Smooth muscle cell (in vitro differentiated cells): Measurements from ENCODE around the gene MINAR1. TPM values are rescaled to one million over a fixed set of nuclear protein-coding genes. Genes with fewer than 3 reads are reported as not detected.

Experiments
- DNase-seq: peaks from one replicate; lab custom pipeline; 2025; ENCODE audit not compliant: unreplicated experiment; lab: John Stamatoyannopoulos, UW
- H2AFZ ChIP-seq: fragments of 200-600 bp; sonication (generic); 2 replicates; pipeline ENCODE4 v1.6.0; 2016; ENCODE audit warnings: antibody characterized with exemption, low read depth, mild to moderate bottlenecking
- H3F3A ChIP-seq: fragments of 200-600 bp; sonication (generic); 2 replicates; pipeline ENCODE4 v1.6.0; 2017; ENCODE audit warnings: antibody characterized with exemption, low read depth
- H3K27ac ChIP-seq: fragments of 200-600 bp; sonication (generic); 2 replicates; pipeline ENCODE4 v1.5.1; 2016; ENCODE audit warnings: low read depth, mild to moderate bottlenecking
- H3K27me3 ChIP-seq: fragments of 200-600 bp; sonication (generic); 2 replicates; pipeline ENCODE4 v1.6.1; 2016; ENCODE audit warnings: low read depth, mild to moderate bottlenecking
- H3K36me3 ChIP-seq: fragments of 200-600 bp; sonication (generic); 2 replicates; pipeline ENCODE4 v1.5.1; 2016; ENCODE audit warnings: low read depth
- H3K4me1 ChIP-seq: fragments of 200-600 bp; sonication (generic); 2 replicates; pipeline ENCODE4 v1.5.1; 2016; ENCODE audit warnings: low read depth
- H3K4me2 ChIP-seq: fragments of 200-600 bp; sonication (generic); 2 replicates; pipeline ENCODE4 v1.6.0; 2016; ENCODE audit warnings: mild to moderate bottlenecking
- H3K4me3 ChIP-seq: fragments of 200-600 bp; sonication (generic); 2 replicates; pipeline ENCODE4 v1.5.1; 2016; ENCODE audit warnings: mild to moderate bottlenecking
- H3K79me2 ChIP-seq: fragments of 200-600 bp; sonication (generic); 2 replicates; pipeline ENCODE4 v1.6.0; 2016; ENCODE audit warnings: low read depth, mild to moderate bottlenecking
- H3K9ac ChIP-seq: fragments of 200-600 bp; sonication (generic); 2 replicates; pipeline ENCODE4 v1.6.0; 2016; ENCODE audit warnings: low read depth
- H3K9me3 ChIP-seq: fragments of 200-600 bp; sonication (generic); replicated peaks from 2 replicates; pipeline ENCODE4 v1.5.1; 2016; ENCODE audit warnings: low read depth
- H4K20me1 ChIP-seq: fragments of 200-600 bp; sonication (generic); 2 replicates; pipeline ENCODE4 v1.6.0; 2016; ENCODE audit warnings: low read depth
- CTCF ChIP-seq: fragments of 200-600 bp; sonication (generic); IDR thresholded peaks from 2 replicates; pipeline ENCODE4 v1.5.1; 2017; ENCODE audit warnings: borderline replicate concordance, mild to moderate bottlenecking, antibody characterized with exemption; ENCODE audit not compliant: insufficient read depth, poor library complexity, severe bottlenecking
- WGBS: methylation state at CpG from one replicate; pipeline ENCODE4 v1.1.7; 2016; ENCODE audit warnings: low lambda C conversion rate; 5-methylcytosine and 5-hydroxymethylcytosine counted together
- polyA plus RNA-seq: library from polyadenylated mRNA; unstranded; fragments of >200 nt; fragmentation: Nextera tagmentation; extraction: Ambion mirVana; gene quantifications from 2 replicates; pipeline ENCODE4 v1.2.1, GENCODE V29; 2016
- total RNA-seq: library from RNA; depleted of rRNA; stranded (reverse); fragments of >200 nt; gene quantifications from 2 replicates; pipeline ENCODE4 v1.2.3, GENCODE V29; 2014

The MINAR1 gene
- total and polyA plus RNA-seq, 2 experiments from 2014 or later, result 4.9 to 21.3 TPM

- peaks cover 8% of the 10 kb centered on the region for H3K27me3 ChIP-seq
- no peak overlapping the region for H3K9ac ChIP-seq
- peaks cover 35% of the 10 kb centered on the region for H3K79me2 ChIP-seq
- DNase-seq, result no peak
- H3K27ac ChIP-seq, result no peak overlapping the region
- peaks cover 9% of the 10 kb centered on the region for H3F3A ChIP-seq
- H3K4me2 ChIP-seq, result no peak overlapping the region
- WGBS, result 68% methylated on average over 3 of the region's 3 CpGs
- H2AFZ ChIP-seq, result no peak overlapping the region
- TF ChIP-seq CTCF, result no peak
- H3K9me3 ChIP-seq, result no peaks in the 10 kb centered on the region
- no peak overlapping the region for H3K4me3 ChIP-seq
- H4K20me1 ChIP-seq, result peaks cover 36% of the 10 kb centered on the region
- peaks cover 20% of the 10 kb centered on the region for H3K4me1 ChIP-seq
- H3K36me3 ChIP-seq, result no peaks in the 10 kb centered on the region
Observed at GRCh38 chr15:79434361-79434760, 2.2 kb downstream of the MINAR1 start.

GRCh38 chr15:79436037-79436780 lies 4.1 kb downstream of the MINAR1 start:
- peaks cover 45% of the 10 kb centered on the region for H3K79me2 ChIP-seq
- no peak overlapping the region for H3K4me3 ChIP-seq
- peaks cover 12% of the 10 kb centered on the region for H3K4me1 ChIP-seq
- peaks cover 7% of the 10 kb centered on the region for H3K27me3 ChIP-seq
- H4K20me1 ChIP-seq, result peaks cover 36% of the 10 kb centered on the region
- H3K4me2 ChIP-seq, result no peak overlapping the region
- no peaks in the 10 kb centered on the region for H3K9me3 ChIP-seq
- WGBS, result 54% methylated on average over 8 of the region's 8 CpGs
- H2AFZ ChIP-seq, result no peak overlapping the region
- H3K36me3 ChIP-seq, result no peaks in the 10 kb centered on the region
- no peak overlapping the region for H3K9ac ChIP-seq
- peak overlapping the region; percentile 27 for H3K27ac ChIP-seq
- no peak for TF ChIP-seq CTCF
- H3F3A ChIP-seq, result peaks cover 9% of the 10 kb centered on the region
- DNase-seq, result no peak

GRCh38 chr15:79437275-79438000 lies 5.3 kb downstream of the MINAR1 start:
- Histone ChIP-seq H4K20me1 (peaks cover 36% of the 10 kb centered on the region), H2AFZ (no peak overlapping the region), H3K4me3 (no peak overlapping the region), H3K36me3 (no peaks in the 10 kb centered on the region), H3K4me2 (no peak overlapping the region), H3K9ac (no peak overlapping the region), H3K9me3 (no peaks in the 10 kb centered on the region), H3K4me1 (peaks cover 7% of the 10 kb centered on the region), H3K27me3 (peaks cover 4% of the 10 kb centered on the region), H3K79me2 (peaks cover 55% of the 10 kb centered on the region), H3F3A (peaks cover 9% of the 10 kb centered on the region), H3K27ac (no peak overlapping the region)
- DNase-seq, result no peak
- TF ChIP-seq CTCF, result no peak
- no CpG with 5 or more reads among the region's 2 CpGs for WGBS

- H3K4me2 ChIP-seq, result no peak overlapping the region
- TF ChIP-seq CTCF, result no peak
- H3K27ac ChIP-seq, result no peak overlapping the region
- H3K9ac ChIP-seq, result no peak overlapping the region
- peaks cover 5% of the 10 kb centered on the region for H3K36me3 ChIP-seq
- peaks cover 19% of the 10 kb centered on the region for H4K20me1 ChIP-seq
- no peaks in the 10 kb centered on the region for H3K27me3 ChIP-seq
- H2AFZ ChIP-seq, result no peak overlapping the region
- no peaks in the 10 kb centered on the region for H3K9me3 ChIP-seq
- 97% methylated on average over 4 of the region's 5 CpGs for WGBS
- DNase-seq, result no peak
- peaks cover 56% of the 10 kb centered on the region for H3K79me2 ChIP-seq
- H3K4me1 ChIP-seq, result no peaks in the 10 kb centered on the region
- H3K4me3 ChIP-seq, result no peak overlapping the region
- H3F3A ChIP-seq, result peaks cover 4% of the 10 kb centered on the region
Observed at GRCh38 chr15:79439236-79439635, 7.1 kb downstream of the MINAR1 start.
